ENCODE measurements around the gene APCDD1L. TPM values are rescaled to one million over a fixed set of nuclear protein-coding genes. Genes with fewer than 3 reads are reported as not detected.

Gene APCDD1L
- polyA plus RNA-seq, 1 of the 3 experiments (the other 2 are of a cell fraction): 0.99 TPM

GRCh38 chr20:58434326-58434725 lies 80.9 kb downstream of the APCDD1L start (continued):
- no peak for TF ChIP-seq USF1 (IDR thresholded peaks at IDR 0.05; ENCODE audit: borderline replicate concordance, low read depth)

GRCh38 chr20:58433759-58434158 lies 81.4 kb downstream of the APCDD1L start:
- ChIA-PET CTCF (interaction anchor here (0.9 to 1.0 kb wide), 2 partner anchors 14 to 197 kb away, joined by 3 read pairs; no protein-coding TSS in a partner anchor), POLR2A (no interaction called here)
- 0 out of 2 replicates have a peak, but pooled peaks cover 4% of the 10 kb centered on the region for H4K20me1 ChIP-seq (ENCODE audit: insufficient read depth)
- no peaks in the 10 kb centered on the region for H3K9me3 ChIP-seq
- no peak overlapping the region for H3K4me2 ChIP-seq
- H3K9ac ChIP-seq: no peak overlapping the region
- H3K36me3 ChIP-seq (replicated peaks in 1 of 2; ENCODE audit: control insufficient read depth in 1 of 2, insufficient read depth in 2 of 2, low read length in 1 of 2): peaks cover 5 to 26% of the 10 kb centered on the region in 2 experiments
- H3K4me3 ChIP-seq (ENCODE audit: low read depth in 2 of 2, low read length in 1 of 2): no peak overlapping the region
- no peaks in the 10 kb centered on the region for H3K9me2 ChIP-seq
- DNase-seq: no peak
- H3K4me1 ChIP-seq (ENCODE audit: control insufficient read depth in 1 of 2, insufficient read depth in 2 of 2, low read depth in 1 of 2, low read length in 1 of 2): peaks cover 0 to 12% of the 10 kb centered on the region in 2 experiments; a peak in 2 of 4 replicates
- H2AFZ ChIP-seq (ENCODE audit: low read depth): no peak overlapping the region
- WGBS (ENCODE audit: low lambda C conversion rate): 42% methylated on average over 1 of the region's 1 CpG
- H3K79me2 ChIP-seq (ENCODE audit: insufficient read depth): peaks cover 100% of the 10 kb centered on the region
- no peaks in the 10 kb centered on the region for H3K27me3 ChIP-seq (ENCODE audit: insufficient read depth)
- peaks cover 23% of the 10 kb centered on the region for H3F3A ChIP-seq (replicated peaks; ENCODE audit: insufficient read depth)
- TF ChIP-seq NRF1 (IDR thresholded peaks at IDR 0.05; ENCODE audit: low read depth, low read length): no peak
- peak; percentile 66; the same call in 1 of the 2 replicates for TF ChIP-seq FOSL2 (IDR thresholded peaks at IDR 0.05; ENCODE audit: borderline replicate concordance, low read depth)
- TF ChIP-seq USF1 (IDR thresholded peaks at IDR 0.05; ENCODE audit: borderline replicate concordance, low read depth): no peak
- peak overlapping the region in 1 of 2 experiments; percentile 42; a peak in 2 of 4 replicates for H3K27ac ChIP-seq (ENCODE audit: low read depth in 2 of 2, low read length in 1 of 2)

- Histone ChIP-seq H3K9me3 (no peaks in the 10 kb centered on the region), H3K79me2 (ENCODE audit: insufficient read depth) (peaks cover 100% of the 10 kb centered on the region), H3K27me3 (ENCODE audit: insufficient read depth) (no peaks in the 10 kb centered on the region), H3F3A (replicated peaks; ENCODE audit: insufficient read depth) (peaks cover 23% of the 10 kb centered on the region), H4K20me1 (ENCODE audit: insufficient read depth) (0 out of 2 replicates have a peak, but pooled peaks cover 4% of the 10 kb centered on the region), H3K36me3 (replicated peaks in 1 of 2; ENCODE audit: control insufficient read depth in 1 of 2, insufficient read depth in 2 of 2, low read length in 1 of 2) (peaks cover 5 to 28% of the 10 kb centered on the region in 2 experiments), H3K4me3 (ENCODE audit: low read depth in 2 of 2, low read length in 1 of 2) (no peak overlapping the region), H3K4me1 (ENCODE audit: control insufficient read depth in 1 of 2, insufficient read depth in 2 of 2, low read depth in 1 of 2, low read length in 1 of 2) (peaks cover 0 to 12% of the 10 kb centered on the region in 2 experiments; a peak in 2 of 4 replicates), H3K4me2 (no peak overlapping the region), H3K9me2 (no peaks in the 10 kb centered on the region), H3K9ac (no peak overlapping the region), H3K27ac (ENCODE audit: low read depth in 2 of 2, low read length in 1 of 2) (peak overlapping the region in 1 of 2 experiments; percentile 42; a peak in 2 of 4 replicates), H2AFZ (ENCODE audit: low read depth) (no peak overlapping the region)
- no peak for DNase-seq
- ChIA-PET POLR2A (no interaction called here), CTCF (interaction anchor here (0.9 kb wide), 1 partner anchor 197 kb away, joined by 3 read pairs; no protein-coding TSS in a partner anchor)
- WGBS (ENCODE audit: low lambda C conversion rate): 100% methylated on average over 2 of the region's 2 CpGs
- TF ChIP-seq EZH2phosphoT487 (IDR thresholded peaks at IDR 0.05; ENCODE audit: borderline replicate concordance, low read depth): no peak
- no peak for TF ChIP-seq TEAD4 (IDR thresholded peaks at IDR 0.05; ENCODE audit: borderline replicate concordance, insufficient read depth)
- TF ChIP-seq MAX (IDR thresholded peaks at IDR 0.05; ENCODE audit: low read depth): no peak
- TF ChIP-seq CTCF (IDR thresholded peaks at IDR 0.05): no peak
- TF ChIP-seq FOXM1 (IDR thresholded peaks at IDR 0.05; ENCODE audit: low read depth): no peak
- TF ChIP-seq MEF2A (IDR thresholded peaks at IDR 0.05; ENCODE audit: borderline replicate concordance, low read depth): no peak
- no peak for TF ChIP-seq REST (IDR thresholded peaks at IDR 0.05; ENCODE audit: low read depth, low read length)
- no peak for TF ChIP-seq EP300 (IDR thresholded peaks at IDR 0.05; ENCODE audit: borderline replicate concordance in 1 of 2, low read depth in 1 of 2, low read length in 1 of 2)
- no peak for TF ChIP-seq JUND (IDR thresholded peaks at IDR 0.05)
- TF ChIP-seq ZBTB33 (IDR thresholded peaks at IDR 0.05; ENCODE audit: borderline replicate concordance, low read depth): no peak
Measured at GRCh38 chr20:58433029-58433647, 82.1 kb downstream of the APCDD1L start.
